HEK293 (cell line): ENCODE measurements around the gene PKM.

Source experiments
- AEBP2 ChIP-seq: fragments of 450-650 bp; formaldehyde crosslinking; IDR thresholded peaks from 2 replicates; pipeline ENCODE4 v1.5.1; 2016; ENCODE audit warnings: missing biosample characterization, missing genetic modification characterization, borderline replicate concordance
- IKZF3 ChIP-seq: fragments of 450-650 bp; IDR thresholded peaks from 2 replicates; pipeline ENCODE4 v1.5.0; 2018; ENCODE audit warnings: missing biosample characterization, mild to moderate bottlenecking, missing genetic modification characterization, moderate library complexity
- PBX3 ChIP-seq: sonication (generic); formaldehyde crosslinking; IDR thresholded peaks from 2 replicates; pipeline ENCODE4 v1.8.1; 2022; ENCODE audit warnings: mild to moderate bottlenecking, moderate library complexity, missing genetic modification reagents
- PRDM2 ChIP-seq: fragments of 450-650 bp; formaldehyde crosslinking; IDR thresholded peaks from 2 replicates; pipeline ENCODE4 v1.5.1; 2016; ENCODE audit warnings: missing biosample characterization, missing genetic modification characterization, borderline replicate concordance
- PRDM4 ChIP-seq: fragments of 450-650 bp; formaldehyde crosslinking; IDR thresholded peaks from 2 replicates; pipeline ENCODE4 v1.5.1; 2017; ENCODE audit warnings: missing biosample characterization, missing genetic modification characterization
- REPIN1 ChIP-seq: fragments of 450-650 bp; formaldehyde crosslinking; IDR thresholded peaks from 2 replicates; pipeline ENCODE4 v1.5.1; 2017; ENCODE audit warnings: missing biosample characterization, missing genetic modification characterization, low read depth
- SCRT1 ChIP-seq: fragments of 450-650 bp; formaldehyde crosslinking; IDR thresholded peaks from 2 replicates; pipeline ENCODE4 v1.5.1; 2016; ENCODE audit warnings: missing biosample characterization, missing genetic modification characterization, borderline replicate concordance
- ZBTB6 ChIP-seq: fragments of 450-650 bp; formaldehyde crosslinking; IDR thresholded peaks from 2 replicates; pipeline ENCODE4 v1.5.1; 2017; ENCODE audit warnings: missing biosample characterization, missing genetic modification characterization
- ZFP41 ChIP-seq: fragments of 450-650 bp; formaldehyde crosslinking; IDR thresholded peaks from 2 replicates; pipeline ENCODE4 v1.5.1; 2016; ENCODE audit warnings: missing biosample characterization, missing genetic modification characterization, borderline replicate concordance
- ZNF114 ChIP-seq: fragments of 450-650 bp; formaldehyde crosslinking; IDR thresholded peaks from 2 replicates; pipeline ENCODE4 v1.5.0; 2017; ENCODE audit warnings: missing biosample characterization, missing genetic modification characterization
- ZNF132 ChIP-seq: fragments of 450-650 bp; formaldehyde crosslinking; IDR thresholded peaks from 2 replicates; pipeline ENCODE4 v1.5.1; 2017; ENCODE audit warnings: missing biosample characterization, missing genetic modification characterization, borderline replicate concordance
- ZNF2 ChIP-seq: fragments of 450-650 bp; formaldehyde crosslinking; IDR thresholded peaks from 2 replicates; pipeline ENCODE4 v1.5.1; 2016; ENCODE audit warnings: missing biosample characterization, missing genetic modification characterization
- ZNF23 ChIP-seq: fragments of 450-650 bp; formaldehyde crosslinking; IDR thresholded peaks from 2 replicates; pipeline ENCODE4 v1.5.1; 2016; ENCODE audit warnings: missing biosample characterization, missing genetic modification characterization, borderline replicate concordance
- ZNF26 ChIP-seq: fragments of 450-650 bp; formaldehyde crosslinking; IDR thresholded peaks from 2 replicates; pipeline ENCODE4 v1.5.1; 2016; ENCODE audit warnings: missing biosample characterization, missing genetic modification characterization
- ZNF398 ChIP-seq: fragments of 450-650 bp; formaldehyde crosslinking; IDR thresholded peaks from 2 replicates; pipeline ENCODE4 v1.5.1; 2017; ENCODE audit warnings: missing biosample characterization, missing genetic modification characterization
- ZNF529 ChIP-seq: fragments of 450-650 bp; formaldehyde crosslinking; IDR thresholded peaks from 2 replicates; pipeline ENCODE4 v1.5.1; 2017; ENCODE audit warnings: missing genetic modification characterization, missing biosample characterization; ENCODE audit not compliant: insufficient replicate concordance
- ZNF548 ChIP-seq: fragments of 450-650 bp; formaldehyde crosslinking; IDR thresholded peaks from 2 replicates; pipeline ENCODE4 v1.5.1; 2016; ENCODE audit warnings: missing biosample characterization, missing genetic modification characterization
- ZNF585B ChIP-seq: fragments of 450-650 bp; formaldehyde crosslinking; IDR thresholded peaks from 2 replicates; pipeline ENCODE4 v1.5.1; 2016; ENCODE audit warnings: missing biosample characterization, missing genetic modification characterization
- ZNF701 ChIP-seq: fragments of 450-650 bp; formaldehyde crosslinking; IDR thresholded peaks from 2 replicates; pipeline ENCODE4 v1.5.1; 2016; ENCODE audit warnings: missing biosample characterization, missing genetic modification characterization
- ZNF837 ChIP-seq: fragments of 450-650 bp; formaldehyde crosslinking; IDR thresholded peaks from 2 replicates; pipeline ENCODE4 v1.5.1; 2016; ENCODE audit warnings: missing biosample characterization, missing genetic modification characterization
- ZSCAN5A ChIP-seq: fragments of 450-650 bp; formaldehyde crosslinking; IDR thresholded peaks from 2 replicates; pipeline ENCODE4 v1.5.1; 2016; ENCODE audit warnings: missing biosample characterization, missing genetic modification characterization

The PKM gene

GRCh38 chr15:72155003-72155621, 75.9 kb downstream of the PKM start (continued):
- TF ChIP-seq ZNF398 (tag by site-specific recombination) (peak; percentile 17; the same call in 1 of the 2 replicates), ZNF837 (tag by site-specific recombination) (no peak), SCRT1 (tag by site-specific recombination) (no peak), ZNF114 (tag by site-specific recombination) (no peak), PRDM2 (tag by site-specific recombination) (no peak), ZNF132 (tag by site-specific recombination) (no peak), ZFP41 (no peak), ZNF548 (tag by site-specific recombination) (no peak), ZNF529 (tag by site-specific recombination) (no peak), PRDM4 (tag by site-specific recombination) (no peak), ZNF701 (tag by site-specific recombination) (no peak), REPIN1 (tag by site-specific recombination) (no peak), ZBTB6 (no peak), AEBP2 (tag by site-specific recombination) (no peak), ZNF585B (tag by site-specific recombination) (no peak), ZNF26 (no peak), PBX3 (CRISPR knock-in tag) (no peak), IKZF3 (tag by site-specific recombination) (no peak), ZNF23 (tag by site-specific recombination) (no peak), ZNF2 (tag by site-specific recombination) (no peak), ZSCAN5A (no peak)
